Endodermal cell (in vitro differentiated cells): ENCODE measurements around the gene CTAG2. TPM values are rescaled to one million over a fixed set of nuclear protein-coding genes. Genes with fewer than 3 reads are reported as not detected.
A peak's percentile ranks its signal among the peaks of the same experiment; 100 is the strongest.
"Not testable (repeated sequence)": the region's sequence is repeated elsewhere in the genome, so short reads cannot be mapped to it uniquely, and the experiment has no call there.

Experiments
- DNase-seq: peaks from one replicate; pipeline ENCODE4 v3.0.0-alpha.2; 2017
- H3K27ac ChIP-seq: 2 replicates; pipeline ENCODE4 v1.5.1; 2013; ENCODE audit warnings: mild to moderate bottlenecking, low read depth, low read length, moderate library complexity
- H3K27me3 ChIP-seq: 2 replicates; pipeline ENCODE4 v1.6.1; 2013; ENCODE audit warnings: mild to moderate bottlenecking, low read length, moderate library complexity; ENCODE audit not compliant: insufficient read depth, control insufficient read depth, poor library complexity, severe bottlenecking
- H3K36me3 ChIP-seq: 2 replicates; pipeline ENCODE4 v1.7.0; 2013; ENCODE audit warnings: mild to moderate bottlenecking, low read length, moderate library complexity; ENCODE audit not compliant: control insufficient read depth, insufficient read depth
- H3K4me1 ChIP-seq: one replicate; pipeline ENCODE4 v1.7.0; 2013; ENCODE audit warnings: low read length; ENCODE audit not compliant: control insufficient read depth, insufficient read depth
- H3K4me3 ChIP-seq: 2 replicates; pipeline ENCODE4 v1.5.1; 2013; ENCODE audit warnings: mild to moderate bottlenecking, low read length, moderate library complexity
- H3K9ac ChIP-seq: 2 replicates; pipeline ENCODE4 v1.6.1; 2013; ENCODE audit warnings: mild to moderate bottlenecking, low read length, moderate library complexity; ENCODE audit not compliant: poor library complexity, severe bottlenecking; ENCODE audit errors: extremely low read depth
- H3K9me3 ChIP-seq: 2 replicates; pipeline ENCODE4 v1.6.1; 2013; ENCODE audit warnings: mild to moderate bottlenecking, low read length, moderate library complexity; ENCODE audit not compliant: control insufficient read depth
- H3K27ac Mint-ChIP-seq: 2 replicates; pipeline ENCODE4 v1.8.0; 2020; ENCODE audit warnings: mixed read lengths
- H3K27me3 Mint-ChIP-seq: 2 replicates; pipeline ENCODE4 v1.8.0; 2021; ENCODE audit warnings: mild to moderate bottlenecking, mixed read lengths; ENCODE audit not compliant: insufficient read depth
- H3K36me3 Mint-ChIP-seq: 2 replicates; pipeline ENCODE4 v1.8.0; 2020; ENCODE audit warnings: low read depth, mixed read lengths
- H3K4me1 Mint-ChIP-seq: 2 replicates; pipeline ENCODE4 v1.8.0; 2020; ENCODE audit warnings: mixed read lengths
- H3K4me3 Mint-ChIP-seq: 2 replicates; pipeline ENCODE4 v1.8.0; 2020; ENCODE audit warnings: mild to moderate bottlenecking, moderate library complexity, mixed read lengths
- H3K9me3 Mint-ChIP-seq: 2 replicates; pipeline ENCODE4 v1.8.0; 2020; ENCODE audit warnings: mild to moderate bottlenecking, mixed read lengths
- CTCF ChIP-seq: fragments of 200-600 bp; sonication (generic); conservative IDR thresholded peaks from 2 replicates; pipeline ENCODE4 v1.5.0; 2021; ENCODE audit warnings: antibody characterized with exemption, mild to moderate bottlenecking
- WGBS, 2 experiments: methylation state at CpG; one replicate each; pipeline versions ENCODE4 v1.1.5 to v1.1.7; 2013; ENCODE audit warnings: missing lambda C conversion rate in 2 of 2, mixed read lengths in 1 of 2; ENCODE audit not compliant: insufficient coverage in 1 of 2, insufficient read length in 1 of 2; 5-methylcytosine and 5-hydroxymethylcytosine counted together
- long read RNA-seq, 4 experiments: library from polyadenylated mRNA in 2 of 4; library from RNA in 1 of 4; library from capped mRNA in 1 of 4; stranded (forward) in 3 of 4; unstranded in 1 of 4; transcript quantifications; one replicate each; pipeline ENCODE4 v2.0.0, GENCODE V29; 2020 to 2021; ENCODE audit warnings: inconsistent platforms in 1 of 4
- polyA plus RNA-seq, 2 experiments: library from polyadenylated mRNA; stranded (reverse); fragments of 50-300 nt; gene quantifications; one replicate each; pipeline ENCODE4 v1.2.3, GENCODE V29; 2013
- total RNA-seq, 2 donors: library from RNA; stranded (reverse); fragmentation: NEBNext Ultra II Directional in 1 of 2; extraction: Animal tissue kit (Norgen Biotek cat#: 25700) in 1 of 2; gene quantifications; 2 replicates in 1 of 2; 3 replicates in 1 of 2; pipeline ENCODE4 v1.2.1, GENCODE V29; 2021

CTAG2 gene
- not detected for total RNA-seq
- polyA plus RNA-seq (2013, experiment 1 of 2), result not detected
- polyA plus RNA-seq (2013, experiment 2 of 2), result not detected
- long read RNA-seq, experiment 1, result 0 reads
- long read RNA-seq, experiment 2, result 0 reads
- long read RNA-seq, experiment 3, result 0 reads
- long read RNA-seq, experiment 4, result 0 reads

GRCh38 chrX:154653413-154653812, at the start of gene CTAG2:
Gene CTAG2 (minus strand): TSS chrX:154653579. CDS start chrX:154653515, 64 bp downstream.
- not testable (repeated sequence) for H3K27me3 ChIP-seq, DNase-seq, H3K27ac Mint-ChIP-seq, H3K9ac ChIP-seq, H3K36me3 Mint-ChIP-seq, H3K27ac ChIP-seq, H3K4me3 ChIP-seq, H3K36me3 ChIP-seq, H3K27me3 Mint-ChIP-seq, H3K4me1 ChIP-seq, H3K4me3 Mint-ChIP-seq, H3K9me3 ChIP-seq, H3K4me1 Mint-ChIP-seq
- WGBS, 2 experiments, result no CpG with 5 or more reads among the region's 27 CpGs
- H3K9me3 Mint-ChIP-seq, result peaks cover 58% of the 10 kb centered on the region

GRCh38 chrX:154698630-154699248, 45.4 kb upstream of the CTAG2 start:
- H3K27ac ChIP-seq, result no peak overlapping the region
- H3K4me3 ChIP-seq, result no peak overlapping the region
- no peaks in the 10 kb centered on the region for H3K4me1 ChIP-seq
- H3K9me3 ChIP-seq, result no peaks in the 10 kb centered on the region
- H3K27ac Mint-ChIP-seq, result no peak overlapping the region
- H3K36me3 ChIP-seq, result no peaks in the 10 kb centered on the region
- WGBS, 2 experiments, result 40 to 75% methylated on average over 1 to 6 of the region's 6 CpGs
- peak; percentile 43 for DNase-seq
- H3K4me3 Mint-ChIP-seq, result no peak overlapping the region
- TF ChIP-seq CTCF, result no peak
- H3K27me3 Mint-ChIP-seq, result no peaks in the 10 kb centered on the region
- no peaks in the 10 kb centered on the region for H3K27me3 ChIP-seq
- H3K9ac ChIP-seq, result no peak overlapping the region
- H3K4me1 Mint-ChIP-seq, result no peaks in the 10 kb centered on the region
- peaks cover 51% of the 10 kb centered on the region for H3K9me3 Mint-ChIP-seq
- no peaks in the 10 kb centered on the region for H3K36me3 Mint-ChIP-seq

- H3K4me3 Mint-ChIP-seq, result no peak overlapping the region
- Histone ChIP-seq H3K27me3 (no peaks in the 10 kb centered on the region), H3K4me1 (no peaks in the 10 kb centered on the region), H3K4me3 (no peak overlapping the region), H3K9me3 (no peaks in the 10 kb centered on the region), H3K27ac (no peak overlapping the region), H3K9ac (no peak overlapping the region), H3K36me3 (no peaks in the 10 kb centered on the region)
- H3K36me3 Mint-ChIP-seq, result no peaks in the 10 kb centered on the region
- no peak for TF ChIP-seq CTCF
- WGBS, 2 experiments, result 85% methylated on average over 1 of the region's 1 CpG; no CpG with 5 or more reads in 1 of the 2 experiments
- DNase-seq, result no peak
- H3K27ac Mint-ChIP-seq, result no peak overlapping the region
- peaks cover 51% of the 10 kb centered on the region for H3K9me3 Mint-ChIP-seq
- no peaks in the 10 kb centered on the region for H3K27me3 Mint-ChIP-seq
- H3K4me1 Mint-ChIP-seq, result no peaks in the 10 kb centered on the region
Measured at GRCh38 chrX:154696676-154697045, 43.3 kb upstream of the CTAG2 start.
